ENCODE results near the gene HOXD11.

- TF ChIP-seq, protein P1, sequence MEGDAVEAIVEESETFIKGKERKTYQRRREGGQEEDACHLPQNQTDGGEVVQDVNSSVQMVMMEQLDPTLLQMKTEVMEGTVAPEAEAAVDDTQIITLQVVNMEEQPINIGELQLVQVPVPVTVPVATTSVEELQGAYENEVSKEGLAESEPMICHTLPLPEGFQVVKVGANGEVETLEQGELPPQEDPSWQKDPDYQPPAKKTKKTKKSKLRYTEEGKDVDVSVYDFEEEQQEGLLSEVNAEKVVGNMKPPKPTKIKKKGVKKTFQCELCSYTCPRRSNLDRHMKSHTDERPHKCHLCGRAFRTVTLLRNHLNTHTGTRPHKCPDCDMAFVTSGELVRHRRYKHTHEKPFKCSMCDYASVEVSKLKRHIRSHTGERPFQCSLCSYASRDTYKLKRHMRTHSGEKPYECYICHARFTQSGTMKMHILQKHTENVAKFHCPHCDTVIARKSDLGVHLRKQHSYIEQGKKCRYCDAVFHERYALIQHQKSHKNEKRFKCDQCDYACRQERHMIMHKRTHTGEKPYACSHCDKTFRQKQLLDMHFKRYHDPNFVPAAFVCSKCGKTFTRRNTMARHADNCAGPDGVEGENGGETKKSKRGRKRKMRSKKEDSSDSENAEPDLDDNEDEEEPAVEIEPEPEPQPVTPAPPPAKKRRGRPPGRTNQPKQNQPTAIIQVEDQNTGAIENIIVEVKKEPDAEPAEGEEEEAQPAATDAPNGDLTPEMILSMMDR (IDR thresholded peaks at IDR 0.05; ENCODE audit: low read depth, low read length): no peak
- TF ChIP-seq EZH2phosphoT487 (IDR thresholded peaks at IDR 0.05; ENCODE audit: low read depth): no peak
Observed at GRCh38 chr2:176111846-176112374, 4.8 kb downstream of the HOXD11 start.
